Endothelial cell of umbilical vein (primary cell): ENCODE results near the gene XKRX. TPM values are rescaled to one million over a fixed set of nuclear protein-coding genes. Genes with fewer than 3 reads are reported as not detected.

Experiments used
- BruUV-seq: library from RNA; stranded (reverse); fragments of 400-500 nt; replicated peaks from 2 replicates; lab custom pipeline; 2021; lab: Mats Ljungman, UMichigan
- CTCF ChIA-PET: fragments of 300-600, 350-600 bp; sonication (Branson Sonifier 250); formaldehyde crosslinking; loops from one replicate; lab custom pipeline; 2021; ENCODE audit warnings: antibody characterized with exemption, inconsistent platforms; lab: Charles Lee
- POLR2A ChIA-PET: fragments of 300-600, 350-600 bp; sonication (Branson Sonifier 250); formaldehyde crosslinking; loops from one replicate; lab custom pipeline; 2021; ENCODE audit warnings: antibody characterized with exemption, inconsistent platforms; lab: Charles Lee
- DNase-seq: peaks from one replicate; pipeline ENCODE4 v3.0.0-alpha.2; 2011; ENCODE audit warnings: low read depth, low spot score
- FAIRE-seq: peaks from 2 replicates; lab custom pipeline; 2011; peaks lifted over from hg19 to GRCh38; lab: Jason Lieb, UNC
- H2AFZ ChIP-seq: 2 replicates; pipeline ENCODE4 v1.6.0; 2012; ENCODE audit warnings: low read depth, low read length, control low read depth, inconsistent platforms
- H3K27ac ChIP-seq: 2 replicates; pipeline ENCODE4 v1.5.1; 2011; ENCODE audit warnings: low read depth, mild to moderate bottlenecking, control low read depth, low read length, moderate library complexity; ENCODE audit not compliant: insufficient read depth
- H3K27me3 ChIP-seq, 2 experiments: 2 replicates each; pipeline versions ENCODE4 v1.6.0 to v1.6.1; 2011; ENCODE audit warnings: low read length in 2 of 2, mixed read lengths in 1 of 2; ENCODE audit not compliant: control insufficient read depth in 2 of 2, insufficient read depth in 2 of 2
- H3K36me3 ChIP-seq, 2 experiments: 2 replicates in 1 of 2; 3 replicates in 1 of 2; pipeline ENCODE4 v1.5.1; 2011; ENCODE audit warnings: low read length in 2 of 2, mild to moderate bottlenecking in 1 of 2, moderate library complexity in 1 of 2; ENCODE audit not compliant: control insufficient read depth in 2 of 2, insufficient read depth in 2 of 2; ENCODE audit errors: extremely low read depth in 1 of 2
- H3K4me1 ChIP-seq: 3 replicates; pipeline ENCODE4 v1.5.1; 2011; ENCODE audit warnings: mild to moderate bottlenecking, low read length; ENCODE audit not compliant: control insufficient read depth, insufficient read depth; ENCODE audit errors: extremely low read depth
- H3K4me2 ChIP-seq: 2 replicates; pipeline ENCODE4 v1.6.1; 2011; ENCODE audit warnings: low read length, control low read depth, mixed read lengths; ENCODE audit not compliant: insufficient read depth
- H3K4me3 ChIP-seq, 3 experiments: fragments of 200-600 bp in 1 of 3; sonication (generic), shearing (Covaris generic) in 1 of 3; replicated peaks in 1 of 3; 2 replicates each; pipeline ENCODE4 v1.5.1; 2011 to 2016; ENCODE audit warnings: control low read depth in 3 of 3, low read length in 3 of 3, mild to moderate bottlenecking in 2 of 3, inconsistent platforms in 1 of 3, low read depth in 1 of 3, moderate library complexity in 1 of 3; ENCODE audit not compliant: insufficient read depth in 1 of 3
- H3K79me2 ChIP-seq: 2 replicates; pipeline ENCODE4 v1.6.0; 2012; ENCODE audit warnings: low read length, inconsistent platforms; ENCODE audit not compliant: control insufficient read depth, insufficient read depth
- H3K9ac ChIP-seq: replicated peaks from 2 replicates; pipeline ENCODE3; 2011; ENCODE audit warnings: low read length, control low read depth; ENCODE audit not compliant: insufficient read depth; ENCODE audit errors: extremely low read depth
- H3K9me1 ChIP-seq: replicated peaks from 3 replicates; pipeline ENCODE4 v1.6.0; 2011; ENCODE audit warnings: mild to moderate bottlenecking, low read length; ENCODE audit not compliant: control insufficient read depth, insufficient read depth; ENCODE audit errors: extremely low read depth
- H3K9me3 ChIP-seq: replicated peaks from 2 replicates; pipeline ENCODE4 v1.5.1; 2012; ENCODE audit warnings: low read length, inconsistent platforms; ENCODE audit not compliant: control insufficient read depth, insufficient read depth
- H4K20me1 ChIP-seq: replicated peaks from 2 replicates; pipeline ENCODE3; 2011; ENCODE audit warnings: mild to moderate bottlenecking, low read length; ENCODE audit not compliant: control insufficient read depth, insufficient read depth; ENCODE audit errors: extremely low read depth
- CTCF ChIP-seq, 2 donors: IDR thresholded peaks; 1 replicate in 1 of 2; 2 replicates in 1 of 2; pipeline ENCODE4 v1.5.1; 2011; ENCODE audit warnings: low read length in 2 of 2, mild to moderate bottlenecking in 2 of 2, moderate library complexity in 2 of 2, control low read depth in 1 of 2, inconsistent platforms in 1 of 2, low read depth in 1 of 2; ENCODE audit not compliant: insufficient read depth in 1 of 2; ENCODE audit errors: extremely low read depth in 1 of 2
- EZH2 ChIP-seq: IDR thresholded peaks from 2 replicates; pipeline ENCODE4 v1.6.1; 2012; ENCODE audit warnings: borderline replicate concordance, low read depth, mild to moderate bottlenecking, moderate library complexity, low read length, inconsistent platforms; ENCODE audit not compliant: severe bottlenecking
- FOS ChIP-seq: IDR thresholded peaks from 2 replicates; pipeline ENCODE4 v1.6.1; 2011; ENCODE audit warnings: mild to moderate bottlenecking, low read length, moderate library complexity, borderline replicate concordance; ENCODE audit not compliant: insufficient read depth
- GATA2 ChIP-seq: IDR thresholded peaks from 2 replicates; pipeline ENCODE4 v1.7.0; 2011; ENCODE audit warnings: low read depth, mild to moderate bottlenecking, moderate library complexity, mixed read lengths, low read length; ENCODE audit not compliant: insufficient read length, insufficient read depth
- JUN ChIP-seq: IDR thresholded peaks from 2 replicates; pipeline ENCODE4 v1.6.1; 2011; ENCODE audit warnings: borderline replicate concordance, low read depth; ENCODE audit not compliant: insufficient read length, insufficient read depth
- MAX ChIP-seq: IDR thresholded peaks from 2 replicates; pipeline ENCODE4 v1.6.1; 2011; ENCODE audit not compliant: insufficient read depth, insufficient read length
- MYC ChIP-seq: IDR thresholded peaks from one replicate; pipeline ENCODE4 v1.6.1; 2011; ENCODE audit warnings: mild to moderate bottlenecking, low read depth, low read length
- POLR2A ChIP-seq: IDR thresholded peaks from 2 replicates; pipeline ENCODE4 v1.6.1; 2012; ENCODE audit warnings: low read depth, mild to moderate bottlenecking, control low read depth, low read length
- POLR2AphosphoS5 ChIP-seq: IDR thresholded peaks from 2 replicates; pipeline ENCODE4 v1.6.1; 2012; ENCODE audit warnings: low read depth, mild to moderate bottlenecking, control low read depth, low read length, moderate library complexity; ENCODE audit not compliant: insufficient read depth
- dilution Hi-C: fragments of 300-500 bp; cut with MboI; formaldehyde crosslinking; loops from one replicate; pipeline ENCODE4 v1.15.0; 2019; ENCODE audit warnings: low sequenced_read_pairs; ENCODE audit not compliant: extremely low pct_ligation_motif_present
- intact Hi-C: fragments of 100-400 bp; cut with micrococcal nuclease; formaldehyde crosslinking; loops from one replicate; pipeline ENCODE4 v1.10.0; 2022
- polyA plus RNA-seq, 4 experiments: library from polyadenylated mRNA; depleted of rRNA in 3 of 4; stranded (reverse) in 3 of 4; unstranded in 1 of 4; fragments of >200 nt; gene quantifications; 2 replicates each; pipeline versions ENCODE4 v1.2.1 to v1.2.3, GENCODE V29; 2011 to 2012; ENCODE audit warnings: missing spikeins in 1 of 4
- total RNA-seq: library from RNA; stranded (reverse); gene quantifications from 2 replicates; pipeline ENCODE4 v1.2.3, GENCODE V29; 2021

XKRX gene
- total and polyA plus RNA-seq, 2 donors (not counting 3 experiments of a cell fraction or from before 2014, with no cell fraction given): 0.33 to 0.88 TPM

DNA sequence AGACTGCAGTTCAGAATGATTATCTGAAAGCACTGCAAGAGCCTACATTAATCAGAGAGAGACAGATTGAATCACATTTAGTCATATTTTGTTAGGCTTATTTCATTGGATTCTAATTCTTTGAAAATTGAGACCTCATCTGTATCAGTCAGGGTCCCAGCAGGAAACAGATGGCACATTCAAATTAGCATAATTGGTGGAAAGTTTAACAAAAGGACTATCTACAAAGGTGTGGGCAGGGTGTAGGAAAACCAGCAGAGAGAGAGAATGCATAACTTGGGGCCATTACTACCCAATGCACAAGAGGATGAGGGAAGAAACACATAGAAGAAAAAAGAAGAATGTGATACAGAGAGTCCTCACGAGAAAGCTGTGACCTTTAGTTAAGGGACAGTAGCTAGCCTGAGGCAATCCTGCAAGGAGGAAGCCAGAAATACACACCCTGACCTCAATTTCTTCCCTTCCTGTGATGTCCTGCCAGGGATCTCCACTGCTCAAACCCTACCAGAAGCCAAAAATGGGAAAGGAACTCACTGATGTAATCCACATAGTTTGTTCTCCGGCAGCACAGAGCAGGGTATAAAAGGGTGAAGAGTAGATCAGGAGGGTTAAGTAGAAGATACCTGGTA lies 17.7 kb upstream of the XKRX start:
- TF ChIP-seq MAX: no peak
- no peak for TF ChIP-seq POLR2AphosphoS5
- TF ChIP-seq FOS: no peak
- no peak for TF ChIP-seq GATA2
- TF ChIP-seq CTCF (IDR thresholded peaks at IDR 0.05; ENCODE audit: extremely low read depth in 1 of 2, insufficient read depth in 1 of 2, low read depth in 1 of 2, low read length in 2 of 2): no peak
- TF ChIP-seq JUN: no peak
- no peak for TF ChIP-seq EZH2
- no peak for TF ChIP-seq POLR2A
- TF ChIP-seq MYC: no peak
- Histone ChIP-seq H3K9me3 (no peaks in the 10 kb centered on the region), H3K9ac (no peak overlapping the region), H2AFZ (no peak overlapping the region), H3K27ac (no peak overlapping the region), H3K79me2 (no peaks in the 10 kb centered on the region), H3K4me2 (no peak overlapping the region), H3K36me3 (no peaks in the 10 kb centered on the region), H3K4me1 (no peaks in the 10 kb centered on the region), H4K20me1 (no peaks in the 10 kb centered on the region), H3K4me3 (no peak overlapping the region), H3K27me3 (no peaks in the 10 kb centered on the region), H3K9me1 (no peaks in the 10 kb centered on the region)
- no TSS peak for BruUV-seq
- CTCF ChIA-PET: no interaction called here
- POLR2A ChIA-PET: no interaction called here
- DNase-seq (no peak), FAIRE-seq (no peak)
- intact Hi-C loops: no loop called here
- dilution Hi-C loops: no loop called here
